Spleen (tissue), 11 donors: Measurements from ENCODE around the gene ENO4. TPM values are rescaled to one million over a fixed set of nuclear protein-coding genes. Genes with fewer than 3 reads are reported as not detected.
A peak's percentile ranks its signal among the peaks of the same experiment; 100 is the strongest.

Experiments used
- DNase-seq: peaks from one replicate; pipeline ENCODE4 v3.0.0-alpha.2; 2020
- H3K27ac ChIP-seq, 8 donors: fragments of 200-600 bp; sonication (generic) in 7 of 8; 1 replicate in 4 of 8; 2 replicates in 4 of 8; pipeline versions ENCODE4 v1.5.0 to v1.8.0; 2016 to 2021; ENCODE audit warnings: inconsistent platforms in 4 of 8, mild to moderate bottlenecking in 4 of 8, moderate library complexity in 1 of 8
- H3K27me3 ChIP-seq, 7 donors: fragments of 200-600 bp; sonication (generic) in 6 of 7; replicated peaks in 1 of 7; 1 replicate in 4 of 7; 2 replicates in 3 of 7; pipeline versions ENCODE4 v1.5.0 to v1.8.0; 2016 to 2021; ENCODE audit warnings: inconsistent platforms in 3 of 7, mild to moderate bottlenecking in 1 of 7
- H3K36me3 ChIP-seq, 6 donors: fragments of 200-600 bp; sonication (generic) in 5 of 6; 1 replicate in 4 of 6; 2 replicates in 2 of 6; pipeline versions ENCODE4 v1.5.0 to v1.8.0; 2016 to 2021; ENCODE audit warnings: inconsistent platforms in 2 of 6
- H3K4me1 ChIP-seq, 6 donors: fragments of 200-600 bp; sonication (generic) in 5 of 6; 1 replicate in 3 of 6; 2 replicates in 3 of 6; pipeline versions ENCODE4 v1.5.0 to v1.8.0; 2016 to 2021; ENCODE audit warnings: inconsistent platforms in 3 of 6
- H3K4me3 ChIP-seq, 8 donors: fragments of 200-600 bp; sonication (generic) in 7 of 8; 1 replicate in 4 of 8; 2 replicates in 4 of 8; pipeline versions ENCODE4 v1.5.0 to v1.8.0; 2016 to 2021; ENCODE audit warnings: inconsistent platforms in 4 of 8, mild to moderate bottlenecking in 4 of 8, moderate library complexity in 2 of 8
- H3K9me3 ChIP-seq, 8 donors: fragments of 200-600 bp; sonication (generic) in 7 of 8; 1 replicate in 4 of 8; 2 replicates in 4 of 8; pipeline versions ENCODE4 v1.5.0 to v1.8.0; 2016 to 2021; ENCODE audit warnings: inconsistent platforms in 4 of 8
- POLR2A ChIP-seq, 3 donors: fragments of 450-650 bp; IDR thresholded peaks; one replicate each; pipeline ENCODE4 v1.5.1; 2017; ENCODE audit warnings: antibody characterized with exemption in 3 of 3, mild to moderate bottlenecking in 1 of 3
- POLR2AphosphoS5 ChIP-seq, 3 donors: sonication (generic); formaldehyde crosslinking; IDR thresholded peaks; one replicate each; pipeline ENCODE4 v1.5.1; 2017; ENCODE audit warnings: antibody characterized with exemption in 3 of 3
- WGBS, 5 donors: extraction: QIAGEN DNeasy Blood & Tissue Kit in 3 of 5; methylation state at CpG; one replicate each; pipeline versions ENCODE4 v1.1.5 to v1.1.7; 2013 to 2018; 5-methylcytosine and 5-hydroxymethylcytosine counted together
- intact Hi-C: fragments of 100-400 bp; cut with DNase I; formaldehyde crosslinking; loops from one replicate; pipeline ENCODE4 v1.15.0; 2023; ENCODE audit warnings: low total_unique reads
- polyA plus RNA-seq, 3 donors: library from polyadenylated mRNA; stranded (reverse); fragments of 200-250 nt; gene quantifications; one replicate each; pipeline ENCODE4 v1.2.1, GENCODE V29; 2013
- total RNA-seq, 7 donors: library from RNA; depleted of rRNA in 3 of 7; stranded (reverse); fragments of >200 nt in 3 of 7; fragmentation: NEBNext Ultra II Directional in 4 of 7; extraction: Animal tissue kit (Norgen Biotek cat#: 25700) in 4 of 7; gene quantifications; one replicate each; pipeline versions ENCODE4 v1.1.0 to v1.2.1, GENCODE V29; 2016 to 2021
- TF ChIP-seq, protein P1 (sequence below), 11 experiments: fragments of 200-600 bp in 7 of 11; fragments of 450-650 bp in 4 of 11; sonication (generic) in 4 of 11; IDR thresholded peaks in 8 of 11; conservative IDR thresholded peaks in 3 of 11; 1 replicate in 7 of 11; 2 replicates in 4 of 11; pipeline versions ENCODE4 v1.4.0 to v1.8.0; 2016 to 2021; ENCODE audit warnings: antibody characterized with exemption in 11 of 11, inconsistent platforms in 4 of 11, mild to moderate bottlenecking in 1 of 11
- donor health status: healthy with polysubstance abuse.
- donor health status: DM: no; HTN: no; CAD: no; lungs with moderate emphysema.
- donor health status: DM: no; HTN: no; CAD: no.
- donor health status: Bipolar disorder and iron deficiency.
- donor health status: healthy.
- donor health status: DM: no; HTN: no; CAD: no.
- donor health status: DM: yes; HTN: yes; CAD: no.

The ENO4 gene
- total and polyA plus RNA-seq, 10 donors, result 0.03 to 0.09 TPM; not detected in 8

DNA sequence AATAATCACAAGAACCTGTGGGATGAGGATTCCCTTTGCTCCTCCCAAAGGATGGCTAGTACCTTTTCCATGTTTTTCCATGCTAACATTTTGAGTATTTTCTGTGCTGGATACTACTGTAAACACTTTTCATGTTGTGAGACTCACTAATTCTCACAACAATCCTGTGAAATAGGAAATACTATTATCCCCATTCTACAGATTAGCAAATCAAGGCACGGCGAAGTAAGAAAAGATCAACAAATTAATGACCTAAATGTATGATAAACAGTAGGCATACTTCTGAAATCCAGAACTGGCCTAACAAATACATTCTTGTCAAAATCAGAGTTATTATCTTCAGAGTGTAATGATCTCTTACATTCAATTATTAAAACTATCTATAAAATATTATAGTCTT lies 69.3 kb downstream of the ENO4 start:
- intact Hi-C loops, result no loop called here

DNA sequence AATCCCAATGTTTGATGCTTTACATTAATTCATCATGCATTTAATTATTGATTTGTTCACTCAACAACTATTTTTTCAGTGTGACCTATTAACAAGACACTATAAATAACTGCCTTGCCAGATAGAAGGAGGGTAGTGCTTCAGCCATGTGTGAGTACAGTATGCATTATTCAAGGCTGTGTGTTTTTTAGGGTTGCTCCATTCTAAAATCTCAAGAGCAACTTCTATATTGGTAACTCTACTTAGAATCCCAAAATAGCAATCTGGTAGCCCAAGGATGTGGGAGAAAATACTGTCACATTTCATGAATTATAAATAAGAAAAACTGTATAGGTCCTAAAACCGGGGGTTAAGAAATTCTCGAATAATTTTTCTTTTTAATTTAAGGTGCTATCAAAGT lies 69.9 kb downstream of the ENO4 start:
- Histone ChIP-seq H3K9me3 (no peaks in the 10 kb centered on the region), H3K27me3 (no peaks in the 10 kb centered on the region), H3K4me3 (no peak overlapping the region), H3K4me1 (no peaks in the 10 kb centered on the region), H3K27ac (no peak overlapping the region), H3K36me3 (peaks cover 0 to 6% (median 0%) of the 10 kb centered on the region in 6 donors)
- no peak for DNase-seq
- WGBS, 5 donors, result 88 to 97% (median 94%) methylated on average over 2 of the region's 2 CpGs
- intact Hi-C loops, result no loop called here
- TF ChIP-seq, protein P1, sequence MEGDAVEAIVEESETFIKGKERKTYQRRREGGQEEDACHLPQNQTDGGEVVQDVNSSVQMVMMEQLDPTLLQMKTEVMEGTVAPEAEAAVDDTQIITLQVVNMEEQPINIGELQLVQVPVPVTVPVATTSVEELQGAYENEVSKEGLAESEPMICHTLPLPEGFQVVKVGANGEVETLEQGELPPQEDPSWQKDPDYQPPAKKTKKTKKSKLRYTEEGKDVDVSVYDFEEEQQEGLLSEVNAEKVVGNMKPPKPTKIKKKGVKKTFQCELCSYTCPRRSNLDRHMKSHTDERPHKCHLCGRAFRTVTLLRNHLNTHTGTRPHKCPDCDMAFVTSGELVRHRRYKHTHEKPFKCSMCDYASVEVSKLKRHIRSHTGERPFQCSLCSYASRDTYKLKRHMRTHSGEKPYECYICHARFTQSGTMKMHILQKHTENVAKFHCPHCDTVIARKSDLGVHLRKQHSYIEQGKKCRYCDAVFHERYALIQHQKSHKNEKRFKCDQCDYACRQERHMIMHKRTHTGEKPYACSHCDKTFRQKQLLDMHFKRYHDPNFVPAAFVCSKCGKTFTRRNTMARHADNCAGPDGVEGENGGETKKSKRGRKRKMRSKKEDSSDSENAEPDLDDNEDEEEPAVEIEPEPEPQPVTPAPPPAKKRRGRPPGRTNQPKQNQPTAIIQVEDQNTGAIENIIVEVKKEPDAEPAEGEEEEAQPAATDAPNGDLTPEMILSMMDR (IDR thresholded peaks at IDR 0.05 in 8 of 11, conservative IDR thresholded peaks at IDR 0.05 in 3 of 11), result no peak
- no peak for TF ChIP-seq POLR2A (IDR thresholded peaks at IDR 0.05)
- TF ChIP-seq POLR2AphosphoS5 (IDR thresholded peaks at IDR 0.05), result no peak

More for the DNA sequence above, 69.3 kb downstream of the ENO4 start:
- WGBS, 5 donors, result 95 to 99% (median 96%) methylated on average over 2 of the region's 2 CpGs
- H3K9me3 ChIP-seq, result no peaks in the 10 kb centered on the region
- DNase-seq, result no peak
- peaks cover 0 to 6% (median 0%) of the 10 kb centered on the region in 6 donors for H3K36me3 ChIP-seq
- no peak overlapping the region for H3K4me3 ChIP-seq
- no peaks in the 10 kb centered on the region for H3K27me3 ChIP-seq
- H3K27ac ChIP-seq, result no peak overlapping the region
- H3K4me1 ChIP-seq, result no peaks in the 10 kb centered on the region
- TF ChIP-seq POLR2AphosphoS5 (IDR thresholded peaks at IDR 0.05) (no peak), POLR2A (IDR thresholded peaks at IDR 0.05) (no peak)
- TF ChIP-seq, protein P1 (IDR thresholded peaks at IDR 0.05 in 8 of 11, conservative IDR thresholded peaks at IDR 0.05 in 3 of 11), result no peak

DNA sequence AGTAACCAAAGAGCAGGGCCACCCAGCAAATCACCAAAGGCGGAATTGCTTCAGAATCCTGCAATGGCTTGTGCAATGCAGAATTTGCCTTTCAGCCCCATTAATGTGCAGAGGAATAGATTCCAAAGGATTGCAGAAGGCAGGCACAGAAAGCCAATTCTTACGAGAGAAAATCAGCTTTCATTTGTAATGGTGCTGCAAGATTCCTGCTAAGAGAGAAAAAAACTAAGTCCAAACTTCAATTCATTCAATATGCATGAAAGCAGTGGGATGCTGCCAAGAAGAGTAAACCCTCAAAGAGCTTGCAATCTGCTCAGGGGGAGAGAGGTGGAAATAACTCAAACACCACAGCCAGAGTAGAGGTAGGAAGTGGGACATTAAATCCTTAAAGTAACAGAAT lies 70.4 kb downstream of the ENO4 start:
- Histone ChIP-seq H3K4me3 (no peak overlapping the region), H3K27ac (no peak overlapping the region), H3K4me1 (no peaks in the 10 kb centered on the region), H3K36me3 (peaks cover 0 to 6% (median 0%) of the 10 kb centered on the region in 6 donors), H3K9me3 (no peaks in the 10 kb centered on the region), H3K27me3 (no peaks in the 10 kb centered on the region)
- intact Hi-C loops, result no loop called here
- DNase-seq, result no peak
- WGBS, 5 donors, result 45 to 49% (median 47%) methylated on average over 2 of the region's 2 CpGs
- no peak for TF ChIP-seq POLR2AphosphoS5 (IDR thresholded peaks at IDR 0.05)
- no peak for TF ChIP-seq POLR2A (IDR thresholded peaks at IDR 0.05)
- TF ChIP-seq, protein P1 (IDR thresholded peaks at IDR 0.05 in 8 of 11, conservative IDR thresholded peaks at IDR 0.05 in 3 of 11), result no peak

DNA sequence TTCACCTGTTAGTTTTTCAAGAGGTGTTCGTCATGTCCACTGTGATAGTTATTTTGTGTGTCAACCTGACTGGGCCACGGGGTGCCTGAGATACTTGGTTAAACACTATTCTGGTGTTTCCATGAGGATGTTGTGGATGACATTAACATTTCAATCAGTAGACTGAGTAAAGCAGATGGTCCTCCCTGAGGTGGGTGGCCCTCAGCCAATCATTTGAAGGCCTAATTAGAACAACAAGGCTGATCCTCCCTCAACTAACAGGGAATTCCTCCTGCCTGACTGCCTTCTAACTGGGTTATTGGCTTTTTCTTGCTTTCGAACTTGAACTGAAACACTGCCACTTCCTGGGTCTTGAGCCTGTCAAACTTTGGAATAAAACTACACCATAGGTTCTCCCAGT lies 75.8 kb downstream of the ENO4 start:
- H3K4me3 ChIP-seq, result no peak overlapping the region
- H3K27me3 ChIP-seq, result no peaks in the 10 kb centered on the region
- intact Hi-C loops, result no loop called here
- no peaks in the 10 kb centered on the region for H3K4me1 ChIP-seq
- H3K9me3 ChIP-seq, result no peaks in the 10 kb centered on the region
- peak; percentile 38 for DNase-seq
- H3K27ac ChIP-seq, result no peak overlapping the region
- 88 to 96% (median 93%) methylated on average over 3 of the region's 3 CpGs for WGBS, 5 donors
- TF ChIP-seq, protein P1 (IDR thresholded peaks at IDR 0.05 in 8 of 11, conservative IDR thresholded peaks at IDR 0.05 in 3 of 11), result no peak
- TF ChIP-seq POLR2A (IDR thresholded peaks at IDR 0.05) (no peak), POLR2AphosphoS5 (IDR thresholded peaks at IDR 0.05) (no peak)
- peaks cover 0 to 4% (median 0%) of the 10 kb centered on the region in 6 donors for H3K36me3 ChIP-seq
